Esophagus muscularis mucosa (tissue), 3 donors: ENCODE results near the gene CDK2AP2.

Experiments
- EP300 ChIP-seq: sonication (generic); formaldehyde crosslinking; IDR thresholded peaks from one replicate; pipeline ENCODE4 v1.6.1; 2017; ENCODE audit warnings: antibody characterized with exemption
- TF ChIP-seq, protein P1 (sequence below), 3 experiments: fragments of 200-600 bp in 2 of 3; fragments of 450-650 bp in 1 of 3; sonication (generic) in 2 of 3; IDR thresholded peaks; one replicate each; pipeline ENCODE4 v1.5.1; 2017 to 2019; ENCODE audit warnings: antibody characterized with exemption in 3 of 3, mild to moderate bottlenecking in 2 of 3, moderate library complexity in 1 of 3

DNA sequence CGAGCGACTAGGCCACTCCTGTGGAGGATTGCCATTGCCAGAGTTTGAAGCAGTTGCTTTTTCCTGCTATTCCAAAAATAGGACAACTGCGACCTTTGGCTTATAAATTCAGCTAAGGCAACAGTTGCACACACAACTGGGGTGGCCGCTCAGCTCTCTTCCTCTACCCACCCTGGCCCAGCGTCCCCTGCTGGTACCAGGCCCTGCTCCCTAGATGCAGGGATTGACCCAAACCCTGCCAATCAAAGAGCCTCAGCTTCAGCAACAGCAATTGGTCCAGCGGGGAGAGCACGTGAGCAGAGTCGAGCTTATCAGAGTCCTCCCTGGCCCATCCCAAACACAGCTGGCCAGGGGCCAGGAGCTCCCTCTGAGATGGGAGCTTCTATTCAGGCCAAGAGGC, 37.3 kb upstream of the CDK2AP2 start:
- TF ChIP-seq, protein P1, sequence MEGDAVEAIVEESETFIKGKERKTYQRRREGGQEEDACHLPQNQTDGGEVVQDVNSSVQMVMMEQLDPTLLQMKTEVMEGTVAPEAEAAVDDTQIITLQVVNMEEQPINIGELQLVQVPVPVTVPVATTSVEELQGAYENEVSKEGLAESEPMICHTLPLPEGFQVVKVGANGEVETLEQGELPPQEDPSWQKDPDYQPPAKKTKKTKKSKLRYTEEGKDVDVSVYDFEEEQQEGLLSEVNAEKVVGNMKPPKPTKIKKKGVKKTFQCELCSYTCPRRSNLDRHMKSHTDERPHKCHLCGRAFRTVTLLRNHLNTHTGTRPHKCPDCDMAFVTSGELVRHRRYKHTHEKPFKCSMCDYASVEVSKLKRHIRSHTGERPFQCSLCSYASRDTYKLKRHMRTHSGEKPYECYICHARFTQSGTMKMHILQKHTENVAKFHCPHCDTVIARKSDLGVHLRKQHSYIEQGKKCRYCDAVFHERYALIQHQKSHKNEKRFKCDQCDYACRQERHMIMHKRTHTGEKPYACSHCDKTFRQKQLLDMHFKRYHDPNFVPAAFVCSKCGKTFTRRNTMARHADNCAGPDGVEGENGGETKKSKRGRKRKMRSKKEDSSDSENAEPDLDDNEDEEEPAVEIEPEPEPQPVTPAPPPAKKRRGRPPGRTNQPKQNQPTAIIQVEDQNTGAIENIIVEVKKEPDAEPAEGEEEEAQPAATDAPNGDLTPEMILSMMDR (IDR thresholded peaks at IDR 0.05): no peak
- no peak for TF ChIP-seq EP300
